ENCODE results near the gene ZBED2. TPM values are rescaled to one million over a fixed set of nuclear protein-coding genes. Genes with fewer than 3 reads are reported as not detected.

ZBED2 gene
- total RNA-seq, 2 experiments from 2014 or later = 122 to 123 TPM

DNA sequence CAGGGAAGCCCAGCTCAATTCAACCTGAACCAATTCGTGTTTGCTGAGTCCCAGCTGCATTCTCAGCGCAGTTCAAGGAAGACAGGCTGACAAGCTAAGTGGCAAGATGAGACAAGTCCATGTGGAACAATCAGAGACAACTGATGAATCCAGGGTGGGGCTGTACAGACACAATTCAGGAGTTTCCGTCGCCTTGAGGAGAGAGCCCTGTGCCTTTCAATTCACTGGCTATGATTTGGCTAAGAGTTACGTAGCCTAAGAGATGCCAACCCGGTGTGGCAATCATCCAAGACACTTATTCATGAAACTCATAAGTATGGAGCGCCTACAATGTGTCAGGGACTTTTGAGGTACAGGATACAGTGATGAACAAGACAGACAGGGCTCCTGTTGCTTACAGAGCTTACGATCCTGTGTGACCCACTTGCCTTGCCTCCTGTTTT lies 15.5 kb upstream of the ZBED2 start:
- Mint-ChIP-seq H3K4me1 (peaks cover 94% of the 10 kb centered on the region), H3K27me3 (no peaks in the 10 kb centered on the region), H3K9me3 (peaks cover 9% of the 10 kb centered on the region), H3K36me3 (peaks cover 88% of the 10 kb centered on the region), H3K4me3 (peak overlapping the region; percentile 67), H3K27ac (peak overlapping the region; percentile 98)
- DNase-seq = no peak

DNA sequence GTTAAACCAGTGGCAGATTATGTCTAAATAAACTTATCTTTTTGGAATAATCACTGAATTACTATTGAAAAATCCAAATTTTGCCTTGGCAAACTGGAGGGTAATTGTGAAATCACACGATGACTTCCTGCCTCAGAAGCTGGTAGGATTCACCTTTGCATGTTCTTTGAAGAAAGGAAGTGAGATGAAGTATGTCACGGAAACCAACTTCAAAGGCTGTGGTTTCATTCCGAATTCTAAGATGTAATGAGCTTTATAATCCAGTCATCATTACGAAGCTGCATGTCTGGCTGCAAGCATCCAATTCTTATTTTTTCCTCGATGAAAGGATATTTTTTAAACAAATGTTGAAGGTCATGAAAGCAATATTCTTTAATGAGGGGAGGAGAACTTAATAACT lies 15.0 kb upstream of the ZBED2 start:
- no peaks in the 10 kb centered on the region for H3K27me3 Mint-ChIP-seq
- peaks cover 9% of the 10 kb centered on the region for H3K9me3 Mint-ChIP-seq
- H3K4me3 Mint-ChIP-seq = peak overlapping the region; percentile 67
- H3K4me1 Mint-ChIP-seq = peaks cover 94% of the 10 kb centered on the region
- peak overlapping the region; percentile 98 for H3K27ac Mint-ChIP-seq
- no peak for DNase-seq
- H3K36me3 Mint-ChIP-seq = peaks cover 89% of the 10 kb centered on the region

GRCh38 chr3:111609700-111610099 lies 14.6 kb upstream of the ZBED2 start:
- no peaks in the 10 kb centered on the region for H3K27me3 Mint-ChIP-seq
- H3K27ac Mint-ChIP-seq = peak overlapping the region; percentile 98
- H3K4me3 Mint-ChIP-seq = peak overlapping the region; percentile 67
- peaks cover 5% of the 10 kb centered on the region for H3K9me3 Mint-ChIP-seq
- peaks cover 94% of the 10 kb centered on the region for H3K4me1 Mint-ChIP-seq
- no peak for DNase-seq
- peaks cover 87% of the 10 kb centered on the region for H3K36me3 Mint-ChIP-seq

DNA sequence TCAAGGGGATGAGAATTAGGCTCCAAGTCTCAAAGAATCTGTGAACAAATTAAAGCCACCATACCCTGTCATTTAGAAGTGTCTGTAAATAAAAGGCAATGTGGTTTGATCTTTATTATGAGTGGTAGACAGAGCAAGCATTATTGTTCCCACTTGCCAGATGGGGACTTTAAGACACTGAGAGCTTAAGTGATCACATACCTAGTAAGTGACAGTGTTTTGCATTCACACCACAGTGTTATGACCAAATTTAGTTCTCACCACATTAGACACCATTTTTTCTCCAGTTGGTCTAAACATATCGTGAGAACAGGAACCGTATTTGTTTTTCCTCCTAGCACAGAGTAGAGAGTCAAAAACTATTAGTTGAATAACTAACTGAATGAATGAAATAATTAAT lies 13.2 kb upstream of the ZBED2 start:
- no peak for DNase-seq
- H3K9me3 Mint-ChIP-seq = peaks cover 5% of the 10 kb centered on the region
- peak overlapping the region; percentile 98 for H3K27ac Mint-ChIP-seq
- H3K27me3 Mint-ChIP-seq = no peaks in the 10 kb centered on the region
- H3K36me3 Mint-ChIP-seq = peaks cover 86% of the 10 kb centered on the region
- peak overlapping the region; percentile 12 for H3K4me3 Mint-ChIP-seq
- peaks cover 95% of the 10 kb centered on the region for H3K4me1 Mint-ChIP-seq

- Mint-ChIP-seq H3K4me3 (peak overlapping the region; percentile 50), H3K27ac (peak overlapping the region; percentile 98), H3K36me3 (peaks cover 85% of the 10 kb centered on the region), H3K27me3 (no peaks in the 10 kb centered on the region), H3K9me3 (peaks cover 5% of the 10 kb centered on the region), H3K4me1 (peaks cover 95% of the 10 kb centered on the region)
- no peak for DNase-seq
Measured at GRCh38 chr3:111607240-111607920, 12.2 kb upstream of the ZBED2 start.

DNA sequence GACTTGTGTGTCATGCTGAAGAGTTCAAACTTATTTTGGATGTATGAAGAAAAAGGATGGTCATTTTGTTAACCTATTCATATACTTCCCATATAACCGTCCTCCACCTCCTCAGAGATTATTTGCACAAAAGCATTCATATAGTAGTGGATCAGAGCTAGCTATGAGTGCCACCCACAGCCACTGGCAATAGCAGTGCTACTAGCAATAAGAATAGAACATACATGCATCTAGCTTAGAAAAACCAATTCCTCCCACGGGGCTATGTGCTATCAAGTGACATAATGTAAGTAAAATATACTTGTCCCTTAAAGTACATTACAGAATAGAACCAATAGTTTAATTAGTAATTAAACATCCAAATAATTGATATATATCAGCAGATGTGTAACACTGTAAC lies 10.3 kb upstream of the ZBED2 start:
- Mint-ChIP-seq H3K4me3 (peak overlapping the region; percentile 11), H3K36me3 (peaks cover 73% of the 10 kb centered on the region), H3K9me3 (peaks cover 5% of the 10 kb centered on the region), H3K4me1 (peaks cover 85% of the 10 kb centered on the region), H3K27ac (peak overlapping the region; percentile 98), H3K27me3 (no peaks in the 10 kb centered on the region)
- no peak for DNase-seq

DNA sequence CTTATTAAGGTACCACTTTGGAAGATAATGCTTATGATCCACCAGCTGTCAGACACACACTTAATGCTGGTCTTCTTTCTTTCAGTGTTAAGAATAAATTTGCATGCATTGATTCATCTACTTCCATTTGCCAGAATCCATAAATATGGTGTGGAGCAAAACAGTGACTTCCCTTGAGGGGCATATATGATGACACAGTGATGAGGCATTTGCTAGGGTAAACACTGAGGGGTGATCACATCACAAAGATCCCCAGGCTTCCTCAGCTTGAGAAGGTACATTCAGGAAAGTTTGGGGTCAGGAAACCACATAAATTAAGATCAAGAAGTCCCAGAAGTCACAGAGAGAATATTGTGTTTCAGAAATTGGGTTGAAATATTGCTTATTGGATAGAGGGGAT lies 9.9 kb upstream of the ZBED2 start:
- Mint-ChIP-seq H3K27me3 (no peaks in the 10 kb centered on the region), H3K4me1 (peaks cover 82% of the 10 kb centered on the region), H3K9me3 (peaks cover 5% of the 10 kb centered on the region), H3K36me3 (peaks cover 75% of the 10 kb centered on the region), H3K4me3 (peak overlapping the region; percentile 11), H3K27ac (peak overlapping the region; percentile 98)
- no peak for DNase-seq

- no peaks in the 10 kb centered on the region for H3K27me3 Mint-ChIP-seq
- peaks cover 5% of the 10 kb centered on the region for H3K9me3 Mint-ChIP-seq
- H3K4me3 Mint-ChIP-seq = peak overlapping the region; percentile 35
- H3K27ac Mint-ChIP-seq = peak overlapping the region; percentile 98
- DNase-seq = no peak
- peaks cover 76% of the 10 kb centered on the region for H3K4me1 Mint-ChIP-seq
- peaks cover 72% of the 10 kb centered on the region for H3K36me3 Mint-ChIP-seq
Measured at GRCh38 chr3:111604119-111604518, 9.0 kb upstream of the ZBED2 start.

DNA sequence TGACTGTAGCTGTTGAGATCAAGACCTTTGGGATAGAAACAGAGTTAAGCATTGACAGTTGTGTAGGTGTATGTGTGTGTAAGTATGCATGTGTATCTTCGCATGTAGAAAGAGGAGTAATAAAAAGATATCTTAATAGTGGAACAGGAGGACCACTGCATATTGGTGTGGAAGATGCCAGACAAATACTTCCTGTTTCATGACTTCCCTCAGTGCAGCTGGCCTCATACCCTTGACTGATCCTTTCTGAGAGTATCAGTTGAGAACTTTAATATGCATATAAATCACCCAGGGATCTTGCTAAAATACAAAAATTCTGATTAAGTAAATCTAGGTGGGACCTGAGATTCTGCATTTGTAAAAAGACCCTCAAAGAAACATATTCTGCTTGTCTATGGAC lies 8.5 kb upstream of the ZBED2 start:
- Mint-ChIP-seq H3K4me1 (peaks cover 72% of the 10 kb centered on the region), H3K4me3 (peak overlapping the region; percentile 18), H3K27me3 (no peaks in the 10 kb centered on the region), H3K27ac (peak overlapping the region; percentile 98), H3K36me3 (peaks cover 67% of the 10 kb centered on the region), H3K9me3 (peaks cover 2% of the 10 kb centered on the region)
- DNase-seq = no peak

DNA sequence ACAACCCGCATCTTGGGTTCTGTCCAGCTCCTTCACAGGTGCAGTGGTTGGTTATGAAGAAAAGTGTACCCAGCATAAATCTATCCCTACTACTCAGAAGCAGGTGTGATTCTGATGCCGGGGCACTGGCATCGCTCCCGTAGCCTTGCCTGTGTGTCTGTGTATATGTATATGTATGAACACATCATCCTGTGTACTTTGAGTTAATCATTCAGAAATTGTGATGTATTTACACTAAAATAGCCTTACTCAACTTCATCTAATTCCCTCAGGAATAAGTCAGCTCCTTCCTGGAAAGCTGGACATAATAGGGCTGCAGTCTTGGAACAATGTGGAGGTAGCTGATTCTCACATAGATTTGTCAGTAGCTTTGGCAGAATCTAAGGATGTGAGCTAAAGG lies 6.7 kb upstream of the ZBED2 start:
- H3K27me3 Mint-ChIP-seq = no peaks in the 10 kb centered on the region
- peaks cover 67% of the 10 kb centered on the region for H3K36me3 Mint-ChIP-seq
- DNase-seq = no peak
- H3K4me3 Mint-ChIP-seq = no peak overlapping the region
- H3K4me1 Mint-ChIP-seq = peaks cover 69% of the 10 kb centered on the region
- peak overlapping the region; percentile 72 for H3K27ac Mint-ChIP-seq
- peaks cover 5% of the 10 kb centered on the region for H3K9me3 Mint-ChIP-seq

DNA sequence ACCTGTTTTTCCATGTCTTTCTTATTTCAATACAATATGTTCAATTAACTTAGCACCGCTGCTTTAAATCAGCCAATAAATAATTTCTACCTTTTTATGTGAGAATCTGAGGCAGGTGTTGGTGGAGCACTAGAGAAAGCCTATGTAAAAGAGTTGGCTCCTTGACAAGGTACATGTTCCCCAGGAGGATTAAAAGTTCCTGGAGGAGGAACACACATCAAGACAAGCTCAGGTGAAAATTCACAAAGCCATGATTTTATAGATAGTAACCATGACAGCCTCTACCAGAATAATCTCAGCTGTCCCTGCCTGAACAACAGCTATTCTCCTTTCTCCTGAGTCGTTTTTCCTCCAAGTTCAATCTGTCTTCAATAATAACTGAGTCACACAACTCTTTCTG lies 3.4 kb upstream of the ZBED2 start:
- Mint-ChIP-seq H3K27me3 (no peaks in the 10 kb centered on the region), H3K4me1 (peaks cover 66% of the 10 kb centered on the region), H3K27ac (peak overlapping the region; percentile 85), H3K36me3 (peaks cover 72% of the 10 kb centered on the region), H3K4me3 (no peak overlapping the region), H3K9me3 (peaks cover 3% of the 10 kb centered on the region)
- no peak for DNase-seq

DNA sequence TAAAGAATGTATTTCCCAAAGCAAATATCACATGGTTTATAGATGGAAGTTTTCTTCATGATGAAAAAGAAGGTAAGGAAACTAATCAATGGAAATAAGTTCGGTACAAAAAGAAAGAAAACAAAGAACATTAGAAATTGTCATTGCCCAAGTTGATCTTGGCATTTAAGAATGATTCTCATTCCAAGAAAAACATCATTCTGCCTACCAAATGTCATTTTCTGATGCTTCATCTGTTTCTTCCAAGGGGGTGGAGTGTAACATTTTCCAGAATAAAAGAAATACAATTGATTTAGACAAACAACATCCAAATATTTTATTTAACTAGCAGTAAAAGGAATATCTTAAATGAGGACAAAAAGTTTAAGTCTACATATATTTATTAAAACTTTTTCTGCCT lies 3.0 kb upstream of the ZBED2 start:
- Mint-ChIP-seq H3K9me3 (peaks cover 3% of the 10 kb centered on the region), H3K36me3 (peaks cover 72% of the 10 kb centered on the region), H3K27ac (peak overlapping the region; percentile 85), H3K4me1 (peaks cover 64% of the 10 kb centered on the region), H3K4me3 (no peak overlapping the region), H3K27me3 (no peaks in the 10 kb centered on the region)
- DNase-seq = no peak

DNA sequence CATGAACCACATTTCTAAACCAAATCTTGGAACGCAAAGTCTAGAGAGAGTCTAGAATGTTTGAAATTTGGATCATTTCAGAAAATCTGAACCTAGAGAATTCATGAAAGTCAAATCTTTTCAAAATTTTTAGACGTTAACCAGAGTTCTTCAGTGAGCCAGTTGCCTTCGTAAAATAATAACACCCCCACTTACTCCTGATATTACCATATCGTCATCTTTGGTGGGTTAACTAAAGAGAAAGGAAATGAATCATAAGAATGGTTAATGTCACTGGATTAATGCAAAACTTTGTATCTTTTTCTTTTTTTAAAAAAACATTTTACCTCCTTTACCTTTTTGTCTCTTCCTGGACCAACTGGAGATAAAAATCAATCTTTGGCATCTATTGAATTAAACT lies 1.2 kb upstream of the ZBED2 start:
- H3K27ac Mint-ChIP-seq = peak overlapping the region; percentile 93
- peaks cover 3% of the 10 kb centered on the region for H3K9me3 Mint-ChIP-seq
- no peak for DNase-seq
- H3K36me3 Mint-ChIP-seq = peaks cover 80% of the 10 kb centered on the region
- H3K4me1 Mint-ChIP-seq = peaks cover 55% of the 10 kb centered on the region
- no peaks in the 10 kb centered on the region for H3K27me3 Mint-ChIP-seq
- H3K4me3 Mint-ChIP-seq = peak overlapping the region; percentile 89

DNA sequence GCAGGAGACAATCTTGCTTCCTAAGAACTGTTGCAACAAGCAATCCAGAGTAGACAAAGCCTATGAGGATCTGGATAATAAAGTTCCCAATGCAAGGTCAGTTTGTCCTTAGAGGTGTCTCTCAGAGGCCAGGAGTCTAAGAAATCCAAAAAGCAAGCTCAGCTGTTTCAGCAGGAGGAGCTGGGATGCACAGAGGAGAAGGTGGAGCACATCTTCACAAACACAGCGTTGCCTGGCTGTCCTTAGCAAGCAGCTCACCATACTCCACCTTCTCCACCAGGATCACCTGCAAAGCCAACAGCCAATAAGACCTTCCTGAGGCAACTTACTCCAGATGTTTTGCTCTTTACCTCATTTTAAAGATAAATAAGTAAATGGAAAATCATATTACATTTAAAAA lies 365 bp downstream of the ZBED2 start:
- Mint-ChIP-seq H3K27me3 (no peaks in the 10 kb centered on the region), H3K27ac (peak overlapping the region; percentile 93), H3K4me1 (peaks cover 61% of the 10 kb centered on the region), H3K4me3 (peak overlapping the region; percentile 89), H3K36me3 (peaks cover 79% of the 10 kb centered on the region), H3K9me3 (peaks cover 3% of the 10 kb centered on the region)
- no peak for DNase-seq

DNA sequence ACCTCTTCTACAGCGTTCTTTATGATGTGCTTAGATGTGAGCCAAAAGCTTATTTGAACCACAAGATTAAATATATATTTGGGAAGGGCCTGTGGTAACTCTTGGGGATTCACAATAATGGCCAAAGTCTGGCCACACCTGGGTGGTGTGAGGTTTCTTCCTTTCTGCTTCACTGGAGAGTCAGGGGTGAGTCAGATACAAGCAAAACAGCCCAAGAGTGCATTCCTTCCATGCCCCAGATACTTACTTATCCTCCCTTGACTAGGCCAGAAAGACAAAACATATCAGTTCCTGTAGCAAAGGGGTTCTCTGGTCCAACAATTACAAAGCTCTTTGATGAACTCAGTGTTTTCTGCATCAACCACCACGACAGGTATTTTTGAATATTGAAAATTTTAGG lies 941 bp downstream of the ZBED2 start:
- peak overlapping the region; percentile 93 for H3K27ac Mint-ChIP-seq
- H3K9me3 Mint-ChIP-seq = peaks cover 3% of the 10 kb centered on the region
- peak overlapping the region; percentile 89 for H3K4me3 Mint-ChIP-seq
- peaks cover 66% of the 10 kb centered on the region for H3K4me1 Mint-ChIP-seq
- DNase-seq = no peak
- peaks cover 82% of the 10 kb centered on the region for H3K36me3 Mint-ChIP-seq
- no peaks in the 10 kb centered on the region for H3K27me3 Mint-ChIP-seq

DNA sequence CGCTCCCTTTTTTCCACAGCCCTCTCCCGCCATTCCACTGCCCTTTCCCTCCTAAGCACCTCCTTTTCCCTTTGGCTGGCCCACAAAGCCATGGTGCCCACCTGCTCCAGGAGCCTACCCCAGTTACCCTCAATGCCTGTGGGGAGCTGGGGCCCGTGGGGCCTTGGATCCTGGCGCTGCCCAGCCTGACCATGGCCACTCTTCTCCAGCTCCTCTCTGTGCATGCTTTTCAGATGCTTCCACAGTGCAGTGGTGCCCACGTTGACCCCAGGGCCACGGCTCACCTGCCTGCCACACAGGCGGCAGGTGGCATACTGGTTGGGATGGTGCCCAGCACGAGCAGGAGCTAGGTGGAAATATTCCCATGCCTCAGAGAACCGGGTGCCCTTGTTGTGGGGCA lies 1.5 kb downstream of the ZBED2 start:
- peaks cover 85% of the 10 kb centered on the region for H3K36me3 Mint-ChIP-seq
- peak overlapping the region; percentile 93 for H3K27ac Mint-ChIP-seq
- H3K4me3 Mint-ChIP-seq = peak overlapping the region; percentile 89
- peaks cover 67% of the 10 kb centered on the region for H3K4me1 Mint-ChIP-seq
- DNase-seq = no peak
- no peaks in the 10 kb centered on the region for H3K27me3 Mint-ChIP-seq
- peaks cover 3% of the 10 kb centered on the region for H3K9me3 Mint-ChIP-seq

Data from activated naive CD8-positive, alpha-beta T cell treated with anti-CD3 and anti-CD28 coated beads for 36 hours (primary cell).